Astrocyte (in vitro differentiated cells and primary cell): ENCODE results near the gene RNF214. TPM values are rescaled to one million over a fixed set of nuclear protein-coding genes. Genes with fewer than 3 reads are reported as not detected.

Experiments
- DNase-seq: peaks from one replicate; pipeline ENCODE4 v3.0.0-alpha.2; 2010; ENCODE audit warnings: low read depth
- FAIRE-seq: peaks from 2 replicates; lab custom pipeline; 2011; peaks lifted over from hg19 to GRCh38; lab: Jason Lieb, UNC
- H2AFZ ChIP-seq: 2 replicates; pipeline ENCODE4 v1.6.0; 2012; ENCODE audit warnings: low read depth, low read length, inconsistent platforms
- H3K27ac ChIP-seq: 2 replicates; pipeline ENCODE4 v1.5.1; 2011; ENCODE audit warnings: low read depth, low read length, inconsistent platforms
- H3K27me3 ChIP-seq: 2 replicates; pipeline ENCODE4 v1.6.0; 2011; ENCODE audit warnings: low read length, inconsistent platforms; ENCODE audit not compliant: insufficient read depth
- H3K36me3 ChIP-seq: 2 replicates; pipeline ENCODE4 v1.5.1; 2011; ENCODE audit warnings: low read length, inconsistent platforms; ENCODE audit not compliant: insufficient read depth
- H3K4me1 ChIP-seq: 2 replicates; pipeline ENCODE4 v1.5.1; 2011; ENCODE audit warnings: low read length, inconsistent platforms; ENCODE audit not compliant: insufficient read depth
- H3K4me2 ChIP-seq: 2 replicates; pipeline ENCODE4 v1.6.0; 2012; ENCODE audit warnings: low read length, inconsistent platforms
- H3K4me3 ChIP-seq: 2 replicates; pipeline ENCODE4 v1.5.1; 2011; ENCODE audit warnings: low read depth, mild to moderate bottlenecking, low read length, inconsistent platforms; ENCODE audit not compliant: insufficient read depth
- H3K79me2 ChIP-seq: 2 replicates; pipeline ENCODE4 v1.6.0; 2012; ENCODE audit warnings: mild to moderate bottlenecking, low read length, inconsistent platforms; ENCODE audit not compliant: insufficient read depth
- H3K9ac ChIP-seq: 2 replicates; pipeline ENCODE4 v1.6.0; 2012; ENCODE audit warnings: mild to moderate bottlenecking, low read length, inconsistent platforms
- H3K9me3 ChIP-seq: 2 replicates; pipeline ENCODE4 v1.5.1; 2012; ENCODE audit warnings: low read depth, mild to moderate bottlenecking, low read length, inconsistent platforms; ENCODE audit not compliant: insufficient read depth
- H4K20me1 ChIP-seq: 2 replicates; pipeline ENCODE4 v1.6.0; 2012; ENCODE audit warnings: low read length, inconsistent platforms; ENCODE audit not compliant: insufficient read depth
- H3K27ac Mint-ChIP-seq: one replicate; pipeline ENCODE4 v1.8.0; 2021; ENCODE audit warnings: mild to moderate bottlenecking, mixed read lengths; ENCODE audit not compliant: unreplicated experiment
- H3K27me3 Mint-ChIP-seq: one replicate; pipeline ENCODE4 v1.8.0; 2021; ENCODE audit warnings: low read depth, mixed read lengths; ENCODE audit not compliant: unreplicated experiment
- H3K36me3 Mint-ChIP-seq: one replicate; pipeline ENCODE4 v1.8.0; 2021; ENCODE audit warnings: low read depth, mixed read lengths; ENCODE audit not compliant: unreplicated experiment
- H3K4me1 Mint-ChIP-seq: one replicate; pipeline ENCODE4 v1.8.0; 2021; ENCODE audit warnings: low read depth, mixed read lengths; ENCODE audit not compliant: unreplicated experiment
- H3K4me3 Mint-ChIP-seq: one replicate; pipeline ENCODE4 v1.8.0; 2021; ENCODE audit warnings: mild to moderate bottlenecking, moderate library complexity, mixed read lengths; ENCODE audit not compliant: unreplicated experiment
- H3K9me3 Mint-ChIP-seq: one replicate; pipeline ENCODE4 v1.8.0; 2021; ENCODE audit warnings: mild to moderate bottlenecking, mixed read lengths; ENCODE audit not compliant: unreplicated experiment
- EZH2 ChIP-seq: IDR thresholded peaks from 2 replicates; pipeline ENCODE4 v1.6.1; 2012; ENCODE audit warnings: mild to moderate bottlenecking, low read length, inconsistent platforms; ENCODE audit not compliant: insufficient read depth
- total RNA-seq: library from RNA; stranded (reverse); gene quantifications from 2 replicates; pipeline ENCODE4 v1.2.1, GENCODE V29; 2021
- TF ChIP-seq, protein P1 (sequence below): IDR thresholded peaks from 2 replicates; pipeline ENCODE4 v1.5.1; 2011; ENCODE audit warnings: low read depth, mild to moderate bottlenecking, inconsistent platforms, low read length, moderate library complexity; ENCODE audit not compliant: insufficient read depth

RNF214 gene
- total RNA-seq, 1 donor from 2014 or later: 23.6 TPM

DNA sequence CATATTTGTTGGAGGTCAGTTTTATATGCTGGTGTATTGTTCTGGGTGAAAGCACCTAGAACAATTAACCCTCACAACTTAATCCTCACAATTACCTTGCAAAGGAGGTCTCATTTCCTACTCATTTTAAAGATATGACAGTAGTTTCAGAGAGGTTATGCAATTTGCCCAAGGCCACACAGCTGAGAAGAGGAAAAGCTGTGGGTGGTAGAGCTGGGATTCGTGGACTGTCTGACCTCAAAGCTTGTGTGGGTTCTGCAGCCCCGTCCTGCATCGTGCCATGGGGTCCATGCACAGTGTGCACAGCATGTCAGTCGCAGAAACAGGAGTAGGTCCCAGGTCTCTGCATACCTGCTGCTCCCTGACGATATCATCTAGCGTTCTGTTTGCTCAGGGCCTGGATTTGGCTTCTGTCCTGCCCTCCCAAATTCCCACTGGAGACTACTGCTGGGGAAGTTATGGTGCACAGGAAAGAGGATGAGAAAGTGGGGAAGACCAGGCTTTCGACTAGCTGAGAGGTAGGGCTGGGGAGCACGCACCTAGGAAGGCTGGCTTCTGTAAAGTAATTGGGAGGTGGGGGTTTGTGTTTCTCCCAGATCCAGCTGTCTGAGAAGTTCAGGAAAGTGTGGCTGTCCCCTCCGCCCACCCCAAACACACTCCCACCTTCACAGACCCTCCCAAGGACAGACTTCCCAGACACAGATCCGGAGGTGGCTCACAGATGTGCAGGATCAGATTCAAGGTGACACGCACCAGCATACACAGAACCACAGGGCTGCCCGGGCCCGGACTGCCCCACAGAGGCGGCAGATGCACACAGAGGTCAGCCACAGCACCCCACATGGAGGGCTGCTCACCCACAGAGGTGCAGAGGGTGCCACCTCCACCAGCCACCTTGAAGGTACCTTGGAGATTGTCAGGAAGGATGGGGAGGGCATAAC is 81.6 kb downstream of the RNF214 start:
- peaks cover 9% of the 10 kb centered on the region for H3K4me1 Mint-ChIP-seq

DNA sequence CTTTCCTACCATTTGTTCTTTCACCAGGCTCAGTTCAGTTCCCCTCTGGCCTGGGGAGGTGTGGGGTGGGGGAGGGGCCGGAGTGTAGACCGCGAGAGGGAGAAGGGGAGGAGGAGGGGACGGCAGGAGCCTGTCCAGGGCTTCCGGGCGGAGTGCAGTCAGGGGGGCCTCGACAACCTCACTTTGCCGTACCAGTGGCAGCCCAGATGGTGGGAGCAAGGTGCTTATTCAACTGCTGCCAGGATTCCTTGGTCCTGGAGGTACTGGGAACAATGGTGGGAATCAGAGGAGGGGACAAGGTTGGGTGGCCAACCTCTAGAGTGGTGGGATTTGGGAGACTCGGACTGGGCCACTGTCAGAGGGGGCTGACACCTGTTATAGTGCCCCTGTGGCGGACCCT is 82.4 kb downstream of the RNF214 start:
- H3K27ac ChIP-seq: peak overlapping the region; percentile 1
- Mint-ChIP-seq H3K9me3 (no peaks in the 10 kb centered on the region), H3K36me3 (no peaks in the 10 kb centered on the region), H3K27me3 (no peaks in the 10 kb centered on the region), H3K4me1 (peaks cover 9% of the 10 kb centered on the region), H3K4me3 (peak overlapping the region; percentile 84), H3K27ac (no peak overlapping the region)
- peak overlapping the region; percentile 92 for H2AFZ ChIP-seq
- DNase-seq (no peak), FAIRE-seq (no peak)
- H3K4me1 ChIP-seq: peaks cover 15% of the 10 kb centered on the region
- H3K4me3 ChIP-seq: peak overlapping the region; percentile 72
- H3K9ac ChIP-seq: peak overlapping the region; percentile 82
- H3K9me3 ChIP-seq: no peaks in the 10 kb centered on the region
- peak overlapping the region; percentile 93 for H3K4me2 ChIP-seq
- H3K27me3 ChIP-seq: no peaks in the 10 kb centered on the region
- no peaks in the 10 kb centered on the region for H3K36me3 ChIP-seq
- H4K20me1 ChIP-seq: peaks cover 28% of the 10 kb centered on the region
- H3K79me2 ChIP-seq: peaks cover 33% of the 10 kb centered on the region
- TF ChIP-seq, protein P1, sequence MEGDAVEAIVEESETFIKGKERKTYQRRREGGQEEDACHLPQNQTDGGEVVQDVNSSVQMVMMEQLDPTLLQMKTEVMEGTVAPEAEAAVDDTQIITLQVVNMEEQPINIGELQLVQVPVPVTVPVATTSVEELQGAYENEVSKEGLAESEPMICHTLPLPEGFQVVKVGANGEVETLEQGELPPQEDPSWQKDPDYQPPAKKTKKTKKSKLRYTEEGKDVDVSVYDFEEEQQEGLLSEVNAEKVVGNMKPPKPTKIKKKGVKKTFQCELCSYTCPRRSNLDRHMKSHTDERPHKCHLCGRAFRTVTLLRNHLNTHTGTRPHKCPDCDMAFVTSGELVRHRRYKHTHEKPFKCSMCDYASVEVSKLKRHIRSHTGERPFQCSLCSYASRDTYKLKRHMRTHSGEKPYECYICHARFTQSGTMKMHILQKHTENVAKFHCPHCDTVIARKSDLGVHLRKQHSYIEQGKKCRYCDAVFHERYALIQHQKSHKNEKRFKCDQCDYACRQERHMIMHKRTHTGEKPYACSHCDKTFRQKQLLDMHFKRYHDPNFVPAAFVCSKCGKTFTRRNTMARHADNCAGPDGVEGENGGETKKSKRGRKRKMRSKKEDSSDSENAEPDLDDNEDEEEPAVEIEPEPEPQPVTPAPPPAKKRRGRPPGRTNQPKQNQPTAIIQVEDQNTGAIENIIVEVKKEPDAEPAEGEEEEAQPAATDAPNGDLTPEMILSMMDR: no peak
- TF ChIP-seq EZH2: no peak

More for the DNA sequence above, 81.6 kb downstream of the RNF214 start:
- peak overlapping the region; percentile 93 for H3K4me2 ChIP-seq
- peak overlapping the region; percentile 82 for H3K9ac ChIP-seq
- TF ChIP-seq EZH2: no peak
- H3K27ac ChIP-seq: no peak overlapping the region
- no peak overlapping the region for H2AFZ ChIP-seq
- no peaks in the 10 kb centered on the region for H3K36me3 Mint-ChIP-seq
- H3K27me3 ChIP-seq: no peaks in the 10 kb centered on the region
- no peak overlapping the region for H3K4me3 ChIP-seq
- peaks cover 28% of the 10 kb centered on the region for H4K20me1 ChIP-seq
- H3K79me2 ChIP-seq: peaks cover 33% of the 10 kb centered on the region
- no peaks in the 10 kb centered on the region for H3K36me3 ChIP-seq
- H3K27ac Mint-ChIP-seq: no peak overlapping the region
- peaks cover 13% of the 10 kb centered on the region for H3K4me1 ChIP-seq
- no peak for FAIRE-seq
- H3K27me3 Mint-ChIP-seq: no peaks in the 10 kb centered on the region
- peak overlapping the region; percentile 84 for H3K4me3 Mint-ChIP-seq
- no peaks in the 10 kb centered on the region for H3K9me3 Mint-ChIP-seq
- no peaks in the 10 kb centered on the region for H3K9me3 ChIP-seq
- DNase-seq: no peak

DNA sequence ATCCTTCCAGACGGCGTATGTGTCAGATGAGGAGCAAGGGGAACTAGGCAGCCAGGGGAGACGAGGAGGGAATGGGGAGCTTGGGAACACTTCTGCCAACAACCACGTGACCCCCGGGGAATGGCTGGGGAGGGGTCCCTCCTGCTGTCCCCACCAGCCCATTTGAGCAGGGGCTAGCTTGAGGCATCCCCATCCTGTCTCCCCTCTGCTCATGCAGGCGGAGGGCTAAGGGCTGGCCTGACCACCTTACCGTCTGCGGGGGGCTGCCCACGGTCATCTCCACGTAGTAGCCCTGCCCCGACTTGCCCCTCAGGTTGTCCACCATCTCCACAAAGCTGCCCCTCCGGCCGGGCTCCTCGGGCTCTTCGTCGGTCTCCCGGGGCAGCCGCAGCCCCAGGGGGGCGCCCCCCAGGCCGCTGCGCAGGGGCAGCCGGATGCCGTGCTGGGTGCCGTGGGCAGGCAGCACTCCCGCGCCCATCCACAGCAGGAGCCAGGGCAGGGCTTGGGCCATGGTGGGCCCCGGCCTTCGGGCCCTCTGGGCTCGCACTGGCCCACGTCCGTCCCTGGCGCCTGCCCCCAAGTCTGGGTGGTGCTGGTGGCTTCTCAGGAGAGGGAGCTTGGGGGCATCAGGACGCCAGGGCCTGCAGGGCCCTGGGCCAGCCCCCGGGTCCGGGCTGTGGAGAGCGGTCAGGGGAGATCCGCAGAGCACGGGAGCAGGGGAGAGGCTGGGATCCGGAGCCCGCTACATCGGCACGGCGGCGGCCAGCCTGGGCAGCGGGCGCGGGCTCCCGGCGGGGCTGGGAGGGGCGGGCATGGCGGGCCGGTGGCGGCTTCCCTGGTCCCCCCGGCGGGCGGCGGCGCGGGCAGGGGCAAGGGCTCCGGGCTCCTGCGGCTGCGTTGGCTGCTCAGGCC is 83.1 kb downstream of the RNF214 start:
- no peaks in the 10 kb centered on the region for H3K36me3 Mint-ChIP-seq
- Histone ChIP-seq H3K27me3 (no peaks in the 10 kb centered on the region), H3K4me2 (peak overlapping the region; percentile 93), H4K20me1 (peaks cover 28% of the 10 kb centered on the region), H3K79me2 (peaks cover 33% of the 10 kb centered on the region), H3K9me3 (no peaks in the 10 kb centered on the region), H3K36me3 (no peaks in the 10 kb centered on the region), H3K9ac (peak overlapping the region; percentile 82), H3K4me1 (peaks cover 15% of the 10 kb centered on the region), H3K4me3 (peak overlapping the region; percentile 72), H3K27ac (peak overlapping the region; percentile 6), H2AFZ (peak overlapping the region; percentile 92)
- no peak for FAIRE-seq
- no peaks in the 10 kb centered on the region for H3K9me3 Mint-ChIP-seq
- H3K4me1 Mint-ChIP-seq: peaks cover 9% of the 10 kb centered on the region
- DNase-seq: no peak
- no peak overlapping the region for H3K27ac Mint-ChIP-seq
- TF ChIP-seq EZH2: no peak
- TF ChIP-seq, protein P1: no peak
- no peaks in the 10 kb centered on the region for H3K27me3 Mint-ChIP-seq
- H3K4me3 Mint-ChIP-seq: peak overlapping the region; percentile 88
